Tibial nerve (tissue), 4 donors: ENCODE results near the gene MRPL53. TPM values are rescaled to one million over a fixed set of nuclear protein-coding genes. Genes with fewer than 3 reads are reported as not detected.

ENCODE experiments used
- DNase-seq, 2 donors: peaks; one replicate each; pipeline ENCODE4 v3.0.0-alpha.2; 2019; ENCODE audit warnings: low spot score in 2 of 2
- H3K27ac ChIP-seq, 4 donors: fragments of 200-600 bp; sonication (generic) in 3 of 4; one replicate each; pipeline ENCODE4 v1.5.1; 2017 to 2019; ENCODE audit warnings: mild to moderate bottlenecking in 1 of 4
- H3K27me3 ChIP-seq, 2 donors: fragments of 200-600 bp; sonication (generic) in 1 of 2; one replicate each; pipeline versions ENCODE4 v1.5.1 to v1.6.0; 2017 to 2019
- H3K36me3 ChIP-seq, 3 donors: fragments of 200-600 bp; sonication (generic); one replicate each; pipeline ENCODE4 v1.5.1; 2018 to 2019
- H3K4me1 ChIP-seq, 4 donors: fragments of 200-600 bp; sonication (generic) in 3 of 4; one replicate each; pipeline ENCODE4 v1.5.1; 2017 to 2019
- H3K4me3 ChIP-seq, 4 donors: fragments of 200-600 bp; sonication (generic) in 3 of 4; one replicate each; pipeline ENCODE4 v1.5.1; 2017 to 2019; ENCODE audit warnings: mild to moderate bottlenecking in 1 of 4, moderate library complexity in 1 of 4
- H3K9me3 ChIP-seq, 4 donors: fragments of 200-600 bp; sonication (generic) in 3 of 4; one replicate each; pipeline ENCODE4 v1.5.1; 2017 to 2019
- CTCF ChIP-seq, 5 experiments: fragments of 200-600 bp in 3 of 5; fragments of 450-650 bp in 2 of 5; sonication (generic) in 3 of 5; IDR thresholded peaks; one replicate each; pipeline ENCODE4 v1.5.1; 2016 to 2019; ENCODE audit warnings: antibody characterized with exemption in 5 of 5, mild to moderate bottlenecking in 3 of 5, moderate library complexity in 2 of 5
- EP300 ChIP-seq, 2 donors: sonication (generic); formaldehyde crosslinking; IDR thresholded peaks; one replicate each; pipeline ENCODE4 v1.6.1; 2017; ENCODE audit warnings: antibody characterized with exemption in 2 of 2, mild to moderate bottlenecking in 1 of 2
- POLR2A ChIP-seq, 2 donors: fragments of 450-650 bp; IDR thresholded peaks; one replicate each; pipeline ENCODE4 v1.6.1; 2017; ENCODE audit warnings: antibody characterized with exemption in 2 of 2, mild to moderate bottlenecking in 2 of 2, moderate library complexity in 2 of 2
- WGBS, 2 donors: methylation state at CpG; one replicate each; pipeline ENCODE4 v1.1.5; 2018; 5-methylcytosine and 5-hydroxymethylcytosine counted together
- total RNA-seq, 4 donors: library from RNA; depleted of rRNA; stranded (reverse); fragments of >200 nt; gene quantifications; one replicate each; pipeline ENCODE4 v1.1.0, GENCODE V29; 2016

The MRPL53 gene
- total RNA-seq, 4 donors from 2014 or later: 15.9 to 86.1 (median 34.4) TPM

- peaks cover 0 to 13% (median 0%) of the 10 kb centered on the region in 3 donors for H3K36me3 ChIP-seq
- H3K4me3 ChIP-seq: no peak overlapping the region
- H3K27ac ChIP-seq: no peak overlapping the region
- no peak for TF ChIP-seq CTCF (IDR thresholded peaks at IDR 0.05)
- no peak for TF ChIP-seq POLR2A (IDR thresholded peaks at IDR 0.05)
- no peak for TF ChIP-seq EP300 (IDR thresholded peaks at IDR 0.05)
- no peaks in the 10 kb centered on the region for H3K9me3 ChIP-seq
- no peak for DNase-seq
- WGBS, 2 donors: 78 to 79% methylated on average over 4 of the region's 4 CpGs
- peaks cover 0 to 50% of the 10 kb centered on the region in 2 donors for H3K27me3 ChIP-seq
- peaks cover 0 to 39% (median 33%) of the 10 kb centered on the region in 4 donors for H3K4me1 ChIP-seq
These were observed 37.8 kb upstream of the MRPL53 start for GRCh38 chr2:74510272-74510671.

- DNase-seq: no peak
- Histone ChIP-seq H3K4me1 (peaks cover 0 to 46% (median 23%) of the 10 kb centered on the region in 4 donors), H3K27me3 (peaks cover 0 to 27% of the 10 kb centered on the region in 2 donors), H3K9me3 (no peaks in the 10 kb centered on the region), H3K36me3 (peaks cover 0 to 25% (median 0%) of the 10 kb centered on the region in 3 donors), H3K27ac (peak overlapping the region; percentile 92 to 99 (median 95)), H3K4me3 (peak overlapping the region; percentile 63 to 88 (median 79))
- TF ChIP-seq POLR2A (IDR thresholded peaks at IDR 0.05) (no peak), CTCF (IDR thresholded peaks at IDR 0.05) (no peak), EP300 (IDR thresholded peaks at IDR 0.05) (no peak)
- WGBS, 2 donors: 12 to 23% methylated on average over 19 to 38 of the region's 38 CpGs
These were observed 35.5 kb upstream of the MRPL53 start for GRCh38 chr2:74507926-74508520.

- Histone ChIP-seq H3K4me3 (peak within 1 kb of the TSS; percentile 63 to 88 (median 79)), H3K27ac (peak within 1 kb of the TSS; percentile 92 to 99 (median 95)), H3K27me3 (peaks cover 0 to 23% of the 10 kb centered on the region in 2 donors), H3K36me3 (peaks cover 0 to 25% (median 0%) of the 10 kb centered on the region in 3 donors), H3K4me1 (peaks cover 0 to 53% (median 23%) of the 10 kb centered on the region in 4 donors), H3K9me3 (no peaks in the 10 kb centered on the region)
- TF ChIP-seq CTCF (IDR thresholded peaks at IDR 0.05): peak in 3 of 5 experiments; percentile 11 to 52 (median 35)
- peak in 1 of 2 donors; percentile 48 for TF ChIP-seq POLR2A (IDR thresholded peaks at IDR 0.05)
- peak in 1 of 2 donors; percentile 93 for TF ChIP-seq EP300 (IDR thresholded peaks at IDR 0.05)
- DNase-seq: peak; percentile 99 to 100
- WGBS, 2 donors: 1% methylated on average over 34 to 41 of the region's 56 CpGs
These were observed 34.9 kb upstream of the MRPL53 start, which contains the start of gene PCGF1 for GRCh38 chr2:74507145-74507925. TSS of gene PCGF1 (minus strand) at chr2:74507695. CDS start at chr2:74507668, 27 bp downstream.

GRCh38 chr2:74505448-74506246 lies 33.2 kb upstream of the MRPL53 start:
- 96% methylated on average over 14 of the region's 14 CpGs for WGBS, 2 donors
- Histone ChIP-seq H3K4me3 (peak overlapping the region in 1 of 4 donors; percentile 5), H3K27ac (no peak overlapping the region), H3K9me3 (no peaks in the 10 kb centered on the region), H3K27me3 (peaks cover 0 to 21% of the 10 kb centered on the region in 2 donors), H3K4me1 (peaks cover 0 to 63% (median 23%) of the 10 kb centered on the region in 4 donors), H3K36me3 (peaks cover 0 to 25% (median 0%) of the 10 kb centered on the region in 3 donors)
- no peak for DNase-seq
- TF ChIP-seq POLR2A (IDR thresholded peaks at IDR 0.05) (no peak), CTCF (IDR thresholded peaks at IDR 0.05) (no peak)
